GM18498 (cell line): ENCODE results near the gene DPYSL4.
"Not testable (repeated sequence)": the region's sequence is repeated elsewhere in the genome, so short reads cannot be mapped to it uniquely, and the experiment has no call there.

Experiments used
- ATAC-seq: cut with Tn5 transposase; IDR thresholded peaks from one replicate; pipeline ENCODE4 v1.9.1; 2021; ENCODE audit warnings: mild to moderate bottlenecking, moderate library complexity; ENCODE audit not compliant: unreplicated experiment

Gene DPYSL4

GRCh38 chr10:132204781-132205473 lies 18.2 kb downstream of the DPYSL4 start:
- no peak for ATAC-seq

- no peak for ATAC-seq
Observed at GRCh38 chr10:132205650-132206376, 19.1 kb downstream of the DPYSL4 start.

GRCh38 chr10:132206377-132206745 lies 19.6 kb downstream of the DPYSL4 start:
- no peak for ATAC-seq

GRCh38 chr10:132206806-132207535 lies 20.2 kb downstream of the DPYSL4 start:
- ATAC-seq, result no peak

GRCh38 chr10:132207536-132208461 lies 21.1 kb downstream of the DPYSL4 start:
- no peak for ATAC-seq

- ATAC-seq, result no peak
Observed at GRCh38 chr10:132208462-132209050, 21.8 kb downstream of the DPYSL4 start.

- ATAC-seq, result no peak
Observed at GRCh38 chr10:132209130-132209529, 22.4 kb downstream of the DPYSL4 start.

- ATAC-seq, result no peak
Observed at GRCh38 chr10:132209978-132210530, 23.3 kb downstream of the DPYSL4 start.

GRCh38 chr10:132210766-132211165 lies 24.0 kb downstream of the DPYSL4 start:
- no peak for ATAC-seq

GRCh38 chr10:132211246-132211645 lies 24.5 kb downstream of the DPYSL4 start:
- no peak for ATAC-seq

GRCh38 chr10:132212816-132213215 lies 26.1 kb downstream of the DPYSL4 start:
- ATAC-seq, result no peak

- no peak for ATAC-seq
Observed at GRCh38 chr10:132213917-132214316, 27.2 kb downstream of the DPYSL4 start.

- ATAC-seq, result not testable (repeated sequence)
Observed at GRCh38 chr10:132216441-132216840, 29.7 kb downstream of the DPYSL4 start.

GRCh38 chr10:132219486-132219885 lies 32.7 kb downstream of the DPYSL4 start:
- no peak for ATAC-seq

- no peak for ATAC-seq
Observed at GRCh38 chr10:132220061-132220460, 33.3 kb downstream of the DPYSL4 start.

- ATAC-seq, result not testable (repeated sequence)
Observed at GRCh38 chr10:132220996-132221395, 34.2 kb downstream of the DPYSL4 start.

- ATAC-seq, result no peak
Observed at GRCh38 chr10:132222726-132223125, 36.0 kb downstream of the DPYSL4 start.

- ATAC-seq, result peak; percentile 87
Observed at GRCh38 chr10:132223156-132223590, 36.4 kb downstream of the DPYSL4 start.

- no peak for ATAC-seq
Observed at GRCh38 chr10:132223611-132224342, 37.0 kb downstream of the DPYSL4 start.
